HG03095 (cell line): ENCODE data around the gene KCNA3.
"Not testable (repeated sequence)": the region's sequence is repeated elsewhere in the genome, so short reads cannot be mapped to it uniquely, and the experiment has no call there.

Experiments
- ATAC-seq: cut with Tn5 transposase; IDR thresholded peaks from one replicate; pipeline ENCODE4 v1.9.1; 2021; ENCODE audit warnings: moderate library complexity; ENCODE audit not compliant: unreplicated experiment

The KCNA3 gene

GRCh38 chr1:110680036-110680735 lies 5.4 kb upstream of the KCNA3 start:
- no peak for ATAC-seq

GRCh38 chr1:110677526-110677925 lies 2.8 kb upstream of the KCNA3 start:
- ATAC-seq, result no peak

DNA sequence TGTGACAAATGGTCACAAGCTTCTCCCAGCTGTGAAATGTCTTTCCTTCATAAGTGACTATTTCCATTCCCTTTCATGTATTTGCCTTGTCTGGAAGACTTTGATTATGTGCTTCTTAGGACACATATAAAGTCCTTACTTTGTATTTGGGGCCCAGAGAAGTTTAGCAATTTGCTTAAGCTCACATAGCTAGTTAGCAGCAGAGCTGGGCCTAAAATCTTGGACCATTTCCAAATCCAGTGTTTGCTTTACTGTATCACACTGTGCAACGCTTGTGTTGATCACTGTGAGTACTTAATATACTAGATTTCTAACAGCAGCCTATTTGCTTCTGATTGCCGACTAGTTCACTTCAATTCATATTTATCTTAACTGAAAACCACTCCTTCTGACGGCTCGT lies 2.2 kb upstream of the KCNA3 start:
- no peak for ATAC-seq

DNA sequence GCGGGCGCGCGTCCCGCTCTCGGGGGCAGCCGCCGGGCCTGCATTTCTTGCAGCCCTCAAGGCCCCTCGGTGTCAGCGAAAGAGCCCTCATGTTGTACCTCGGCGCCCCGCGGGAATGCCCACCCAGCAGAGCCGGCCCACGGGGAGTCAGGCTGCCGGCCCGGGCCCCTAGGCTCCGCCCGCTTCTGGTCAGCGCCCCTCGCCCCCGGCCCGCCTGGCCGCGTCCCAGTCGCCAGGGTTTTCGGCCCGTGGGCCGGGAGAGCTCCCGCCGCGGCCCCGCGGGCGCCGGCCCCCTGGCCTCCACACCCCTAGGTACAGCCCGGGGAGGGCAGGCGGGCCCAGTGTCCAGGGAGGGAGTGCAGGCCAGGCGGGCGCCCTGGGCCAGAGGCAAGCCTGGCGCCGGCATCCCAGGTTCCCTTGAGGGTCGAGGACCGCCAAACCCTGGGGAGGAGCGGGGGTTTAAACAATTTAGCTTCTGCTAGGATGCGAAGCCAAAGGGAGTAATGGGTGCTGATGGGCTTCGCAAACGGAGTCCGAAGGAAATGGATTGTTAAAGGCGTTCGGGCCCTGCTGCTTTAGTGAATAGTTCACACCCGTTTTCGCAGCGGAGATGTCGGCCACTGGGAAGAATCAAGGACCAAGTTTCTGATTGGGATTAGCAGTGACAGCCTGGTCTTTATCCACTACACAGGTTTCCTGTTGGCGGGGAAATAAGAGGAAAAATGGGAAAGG lies 486 bp upstream of the KCNA3 start:
- ATAC-seq, result no peak

DNA sequence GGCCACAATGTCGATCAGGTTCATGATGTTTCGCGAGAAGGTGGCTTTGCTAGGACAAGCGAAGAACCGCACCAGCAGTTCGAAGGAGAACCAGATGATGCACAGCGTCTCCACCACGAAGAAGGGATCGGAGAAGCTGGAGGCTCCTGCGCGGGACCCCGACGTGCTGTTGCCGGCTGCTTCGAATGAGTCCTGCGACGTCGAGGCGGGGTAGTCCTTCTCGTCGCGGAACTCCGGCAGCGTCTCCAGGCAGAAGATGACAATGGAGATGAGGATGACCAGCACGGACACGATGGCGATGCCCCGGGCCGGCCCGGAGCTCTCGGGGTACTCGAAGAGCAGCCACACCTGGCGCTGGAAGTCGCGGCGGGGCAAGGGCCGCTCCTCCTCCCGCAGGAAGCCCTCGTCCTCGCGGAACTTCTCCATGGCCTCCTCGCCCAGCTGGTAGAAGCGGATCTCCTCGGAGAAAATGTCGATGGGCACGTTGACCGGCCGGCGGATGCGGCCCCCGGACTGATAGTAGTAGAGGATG lies 869 bp downstream of the KCNA3 start:
- ATAC-seq, result no peak

- ATAC-seq, result no peak
Observed at GRCh38 chr1:110673197-110673701, 1.5 kb downstream of the KCNA3 start.

DNA sequence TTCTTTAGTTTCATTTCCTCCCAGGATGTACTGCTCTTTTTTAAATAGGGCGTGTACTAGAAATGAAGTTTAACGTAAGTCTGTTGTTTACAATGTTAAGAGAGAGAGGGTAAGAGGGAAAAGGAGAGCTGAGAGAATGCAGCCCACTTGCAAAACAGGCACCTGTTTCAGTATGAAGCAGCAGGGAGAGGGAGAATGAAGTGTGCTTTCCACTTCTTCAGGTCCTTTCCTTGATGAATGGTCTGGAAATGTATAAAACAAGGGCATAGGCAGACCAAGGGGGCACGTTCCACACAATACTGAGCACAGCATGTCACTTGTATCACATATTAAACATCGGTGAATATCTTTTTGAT lies 2.0 kb downstream of the KCNA3 start:
- peak; percentile 56 for ATAC-seq

DNA sequence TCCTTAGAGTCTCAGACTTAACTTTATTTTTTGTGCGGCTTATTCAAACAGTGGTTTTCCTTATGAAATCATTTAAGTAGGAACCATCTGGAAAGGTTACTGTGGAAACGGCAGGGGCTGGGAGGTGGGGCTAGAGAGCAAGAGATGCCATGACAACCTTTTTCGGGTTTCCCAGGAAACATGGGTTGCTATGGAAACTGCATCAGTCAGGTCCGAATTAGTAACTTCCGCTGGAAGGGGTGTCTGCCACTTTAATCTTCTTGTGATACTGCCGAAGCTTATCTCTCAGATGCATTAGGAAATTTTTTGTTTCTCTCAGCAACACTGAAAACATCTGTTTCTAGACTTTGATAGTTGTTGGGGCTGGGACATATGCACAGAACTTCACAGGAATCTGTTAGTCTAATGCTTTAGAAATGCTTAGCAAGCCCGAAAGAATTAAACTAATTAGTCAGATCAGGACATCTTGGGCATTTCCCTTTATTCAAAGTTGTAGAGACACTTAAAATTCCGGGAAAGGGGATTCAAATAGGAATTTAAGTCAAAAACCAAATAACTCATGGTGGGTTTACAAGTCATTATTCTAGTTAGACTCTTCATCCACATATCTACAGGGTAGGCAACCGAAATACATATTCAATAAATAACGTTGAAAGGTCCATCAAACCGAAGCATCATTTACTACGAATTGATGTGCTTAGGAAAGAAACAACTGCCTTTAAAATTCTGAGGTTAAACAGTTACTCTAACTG lies 2.6 kb downstream of the KCNA3 start:
- no peak for ATAC-seq

GRCh38 chr1:110671361-110671760 lies 3.4 kb downstream of the KCNA3 start:
- no peak for ATAC-seq

- ATAC-seq, result no peak
Observed at GRCh38 chr1:110668549-110668948, 6.2 kb downstream of the KCNA3 start.

DNA sequence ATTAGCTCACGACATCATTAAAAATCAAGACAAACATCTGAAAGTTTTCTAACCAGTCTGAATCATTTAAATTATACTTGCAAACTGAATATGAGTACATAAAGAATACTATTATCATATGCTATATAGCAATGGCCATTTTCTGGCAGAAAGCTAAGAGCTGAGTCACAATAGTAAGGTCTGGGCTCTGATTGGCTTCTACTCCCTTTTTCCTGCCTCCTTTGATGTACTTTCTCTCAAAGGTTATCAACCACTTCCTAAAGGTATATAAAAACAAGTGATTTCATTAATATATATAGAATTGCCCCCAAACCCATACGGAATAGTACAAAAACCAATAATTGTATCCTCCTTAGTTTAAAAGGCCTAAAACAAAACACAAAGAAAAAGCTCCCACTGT lies 7.0 kb downstream of the KCNA3 start:
- no peak for ATAC-seq

DNA sequence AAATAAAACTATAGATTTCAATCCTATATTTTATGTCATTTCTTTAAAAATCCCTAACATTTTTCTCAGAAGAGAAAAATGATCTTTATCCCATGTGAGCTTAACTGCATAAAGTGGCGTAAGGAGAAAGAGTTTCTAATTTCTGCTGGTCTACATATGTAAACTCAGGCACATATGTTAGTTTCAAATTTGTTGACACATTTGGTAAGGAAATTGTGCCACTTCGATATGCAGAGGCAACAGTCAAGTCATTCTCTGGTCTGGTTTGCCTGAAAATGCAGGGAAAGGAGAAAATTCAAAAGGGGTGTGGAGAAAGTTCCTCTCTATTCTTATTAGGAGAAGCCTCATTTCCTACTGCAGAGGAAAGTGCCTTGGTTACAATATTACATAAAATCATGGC lies 11.5 kb downstream of the KCNA3 start:
- no peak for ATAC-seq

DNA sequence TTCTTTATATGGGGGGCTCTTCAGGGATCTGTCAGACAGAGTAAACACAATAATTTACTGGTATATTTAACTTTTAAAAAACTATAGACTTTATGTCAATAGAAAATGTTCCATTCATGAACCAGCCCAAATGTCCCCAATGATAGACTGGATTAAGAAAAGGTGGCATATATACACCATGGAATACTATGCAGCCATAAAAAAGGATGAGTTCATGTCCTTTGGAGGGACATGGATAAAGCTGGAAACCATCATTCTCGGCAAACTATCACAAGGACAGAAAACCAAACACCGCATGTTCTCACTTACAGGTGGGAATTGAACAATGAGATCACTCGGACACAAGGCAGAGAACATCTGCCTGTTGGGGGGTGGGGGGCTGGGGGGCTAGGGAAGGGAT lies 15.2 kb downstream of the KCNA3 start:
- not testable (repeated sequence) for ATAC-seq

GRCh38 chr1:110657351-110657750 lies 17.4 kb downstream of the KCNA3 start:
- ATAC-seq, result no peak

GRCh38 chr1:110650609-110651008 lies 24.1 kb downstream of the KCNA3 start:
- no peak for ATAC-seq

- no peak for ATAC-seq
Observed at GRCh38 chr1:110648417-110648816, 26.3 kb downstream of the KCNA3 start.

DNA sequence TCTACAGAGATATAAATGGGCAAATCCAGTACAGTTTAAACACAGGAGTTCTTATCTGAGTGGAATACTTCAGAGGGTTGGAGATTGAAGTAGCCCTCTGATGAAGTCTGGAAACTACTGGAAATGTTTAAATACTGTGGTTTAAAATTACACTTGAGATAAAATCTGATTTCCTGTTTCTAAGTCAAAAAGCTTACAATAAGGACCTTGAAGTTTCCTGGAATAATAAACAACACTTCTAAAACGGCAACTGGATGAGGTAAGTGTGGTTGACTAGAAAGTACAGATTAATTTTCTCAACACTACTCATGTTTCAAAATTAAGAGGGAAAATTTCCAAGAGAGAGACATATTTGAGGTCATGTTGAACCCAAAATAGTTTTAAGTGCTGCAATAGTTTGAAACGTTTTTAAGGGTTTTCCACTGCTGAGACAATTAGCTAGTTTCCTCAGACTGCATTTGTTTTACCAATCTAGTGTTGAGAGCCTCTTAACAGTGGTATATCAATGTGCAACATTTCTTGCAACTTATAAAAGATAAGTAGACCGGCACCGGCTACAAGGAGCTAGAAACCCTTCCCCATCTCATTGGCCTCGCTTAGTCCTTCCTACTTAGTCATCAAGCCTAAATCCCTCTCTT lies 27.4 kb downstream of the KCNA3 start:
- ATAC-seq, result no peak

DNA sequence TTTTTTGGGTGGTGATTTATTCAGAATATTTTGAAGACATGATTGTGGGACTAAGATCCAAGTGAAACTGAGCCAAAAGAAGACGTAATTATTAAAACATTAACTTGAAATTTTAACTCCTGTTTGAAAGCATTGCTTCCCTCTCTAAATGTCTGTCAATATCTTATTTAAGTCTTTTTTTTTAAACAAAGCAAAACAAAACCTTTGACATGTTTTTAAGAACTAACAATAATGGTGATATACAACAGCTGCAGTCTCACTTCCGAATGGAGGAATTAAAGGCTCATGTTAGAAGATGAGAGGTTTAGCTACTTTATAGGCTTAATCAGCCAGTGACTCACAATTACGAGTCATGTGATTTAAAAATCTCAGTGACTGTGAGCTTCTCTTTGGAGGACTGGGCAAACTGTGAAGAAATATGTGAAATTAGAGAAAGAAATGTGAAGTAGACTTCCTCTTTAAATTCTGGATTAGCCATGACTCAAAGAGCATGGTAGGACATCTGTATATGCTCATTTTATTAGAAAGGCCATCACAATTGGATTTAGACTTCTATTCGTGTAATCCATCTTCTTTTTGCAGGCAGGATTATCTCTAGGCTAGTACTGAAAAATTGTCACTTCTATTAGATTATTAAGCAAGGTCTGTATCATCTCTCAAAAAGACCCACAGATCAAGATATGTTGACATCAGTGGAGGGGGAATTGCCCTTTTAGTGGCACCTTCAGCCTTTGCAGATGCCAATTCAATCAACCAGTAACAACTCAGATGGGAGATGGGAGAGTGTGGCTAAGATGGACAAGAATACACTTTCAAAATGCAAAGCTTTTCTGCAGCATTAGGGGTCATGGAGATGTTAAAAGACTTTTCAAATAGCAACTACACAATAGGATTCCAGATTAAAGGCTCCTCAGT lies 28.7 kb downstream of the KCNA3 start:
- ATAC-seq, result no peak

- no peak for ATAC-seq
Observed at GRCh38 chr1:110645211-110645610, 29.5 kb downstream of the KCNA3 start.

DNA sequence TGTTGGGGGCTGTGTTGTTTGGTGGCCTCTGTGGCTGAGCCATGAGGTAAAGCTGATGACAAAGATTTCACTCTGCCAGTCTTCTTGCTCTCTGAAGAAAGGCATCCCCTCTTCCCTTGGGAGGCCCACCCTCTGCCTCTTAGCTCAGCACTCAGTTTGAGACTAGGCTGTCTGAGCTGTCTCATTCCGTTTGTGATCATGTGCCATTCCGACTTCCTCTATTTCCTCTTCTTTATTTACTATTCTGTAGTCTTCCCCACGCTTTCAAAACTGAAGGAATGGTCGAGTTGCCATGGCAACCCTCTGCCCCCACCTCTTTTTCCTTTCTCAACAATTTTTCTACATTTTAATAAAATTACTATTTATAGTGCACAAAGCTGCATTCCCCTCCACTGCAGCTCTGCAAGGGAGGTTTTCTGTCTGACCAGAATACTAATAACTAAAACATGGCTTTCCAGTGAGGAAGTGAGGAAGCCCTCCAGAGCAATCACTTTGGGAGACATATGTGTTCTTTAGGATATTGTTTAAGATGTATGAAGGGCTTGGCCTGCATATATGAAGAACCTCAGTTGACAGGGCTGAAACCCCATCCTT lies 30.8 kb downstream of the KCNA3 start:
- ATAC-seq, result no peak
